Panc1 (cell line): Measurements from ENCODE around the gene ITGAV. TPM values are rescaled to one million over a fixed set of nuclear protein-coding genes. Genes with fewer than 3 reads are reported as not detected.

Experiments used
- ATAC-seq: fragments of 200-7000 bp; cut with Tn5 transposase; 2 replicates; pipeline ENCODE4 v1.9.1; 2020; ENCODE audit warnings: mild to moderate bottlenecking, moderate library complexity
- BruUV-seq: library from RNA; stranded (reverse); fragments of 400-500 nt; replicated peaks from 2 replicates; lab custom pipeline; 2021; lab: Mats Ljungman, UMichigan
- CTCF ChIA-PET: fragments of 300-600 bp; sonication (Branson Sonifier 250); formaldehyde crosslinking; loops from one replicate; lab custom pipeline; 2022; ENCODE audit warnings: antibody characterized with exemption; lab: Charles Lee
- POLR2A ChIA-PET: fragments of 300-600 bp; sonication (Branson Sonifier 250); formaldehyde crosslinking; loops from one replicate; lab custom pipeline; 2022; ENCODE audit warnings: antibody characterized with exemption; lab: Charles Lee
- DNase-seq: peaks from one replicate; pipeline ENCODE4 v3.0.0-alpha.2; 2010; ENCODE audit warnings: low read depth, low spot score
- H3K27ac ChIP-seq: 2 replicates; pipeline ENCODE4 v1.5.1; 2011; ENCODE audit warnings: mild to moderate bottlenecking, low read length, inconsistent platforms
- H3K27me3 ChIP-seq: fragments of 200-500 bp; sonication (Bioruptor generic); 2 replicates; pipeline ENCODE4 v1.6.0; 2014; ENCODE audit warnings: low read length, inconsistent platforms; ENCODE audit not compliant: control insufficient read depth, insufficient read depth
- H3K36me3 ChIP-seq: fragments of 200-500 bp; sonication (Bioruptor generic); 2 replicates; pipeline ENCODE4 v1.5.1; 2014; ENCODE audit warnings: inconsistent platforms, mild to moderate bottlenecking, low read length, moderate library complexity; ENCODE audit not compliant: control insufficient read depth, insufficient read depth
- H3K4me1 ChIP-seq: 2 replicates; pipeline ENCODE4 v1.5.1; 2011; ENCODE audit warnings: inconsistent platforms, mild to moderate bottlenecking, low read length, moderate library complexity; ENCODE audit not compliant: control insufficient read depth, insufficient read depth
- H3K4me3 ChIP-seq, 2 experiments: 2 replicates each; pipeline ENCODE4 v1.5.1; 2011 to 2012; ENCODE audit warnings: low read depth in 2 of 2, low read length in 2 of 2, mild to moderate bottlenecking in 2 of 2, inconsistent platforms in 1 of 2, moderate library complexity in 1 of 2
- H3K9me3 ChIP-seq: fragments of 200-500 bp; sonication (Bioruptor generic); 2 replicates; pipeline ENCODE4 v1.5.1; 2014; ENCODE audit warnings: low read depth, mild to moderate bottlenecking, inconsistent platforms, low read length, moderate library complexity; ENCODE audit not compliant: control insufficient read depth, insufficient read depth
- POLR2AphosphoS5 ChIP-seq: IDR thresholded peaks from 2 replicates; pipeline ENCODE4 v1.6.1; 2012; ENCODE audit warnings: mild to moderate bottlenecking, low read depth, low read length, moderate library complexity
- REST ChIP-seq, 2 experiments: IDR thresholded peaks; 2 replicates each; pipeline ENCODE4 v1.6.1; 2011 to 2012; ENCODE audit warnings: low read depth in 2 of 2, control low read depth in 1 of 2, low read length in 1 of 2, mild to moderate bottlenecking in 1 of 2, moderate library complexity in 1 of 2; ENCODE audit not compliant: insufficient read depth in 1 of 2
- SIN3A ChIP-seq: IDR thresholded peaks from 2 replicates; pipeline ENCODE4 v1.6.1; 2012; ENCODE audit warnings: low read depth, mild to moderate bottlenecking, low read length, moderate library complexity, borderline replicate concordance; ENCODE audit not compliant: insufficient read depth
- TCF7L2 ChIP-seq: IDR thresholded peaks from 2 replicates; pipeline ENCODE4 v1.6.1; 2011; ENCODE audit warnings: mild to moderate bottlenecking, low read depth, low read length, inconsistent platforms
- in situ Hi-C: cut with HindIII; loops from 2 replicates; pipeline ENCODE4 v1.10.0; 2016; ENCODE audit warnings: low sequenced_read_pairs, low pct_unique_long_range_greater_than_20kb
- intact Hi-C: fragments of 100-400 bp; cut with micrococcal nuclease; formaldehyde crosslinking; loops from one replicate; pipeline ENCODE4 v1.10.0; 2022; ENCODE audit not compliant: unreplicated experiment
- total RNA-seq: library from RNA; stranded (reverse); gene quantifications from one replicate; pipeline ENCODE4 v1.2.1, GENCODE V29; 2021; ENCODE audit not compliant: unreplicated experiment
- TF ChIP-seq, protein P1 (sequence below): fragments of 450-650 bp; IDR thresholded peaks from 2 replicates; pipeline ENCODE4 v1.5.1; 2017; ENCODE audit warnings: mild to moderate bottlenecking

Gene ITGAV
- total RNA-seq, 1 experiment from 2014 or later, result 218 TPM

DNA sequence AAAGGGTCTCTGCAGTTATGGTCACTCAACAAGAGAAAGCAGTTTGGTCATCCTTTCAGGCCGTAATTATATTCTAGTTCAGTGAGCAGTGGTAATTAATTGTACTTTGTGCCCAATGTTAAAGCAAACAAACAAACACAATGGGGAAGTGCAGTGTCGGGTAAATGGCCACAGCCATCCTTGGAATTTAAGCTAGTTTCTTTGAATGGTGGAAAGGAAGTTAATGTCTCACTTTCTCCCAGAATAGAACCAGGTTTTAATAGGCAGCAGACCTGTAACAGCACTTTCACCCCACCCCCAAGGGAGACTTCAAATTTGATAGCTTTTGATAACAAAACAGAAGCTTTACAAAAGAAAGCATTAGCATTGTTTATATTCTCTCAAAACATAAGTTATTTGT, 20.0 kb upstream of the ITGAV start:
- ATAC-seq (peak; percentile 76), DNase-seq (no peak)
- in situ Hi-C loops, result no loop called here
- intact Hi-C loops, result no loop called here
- TF ChIP-seq TCF7L2 (no peak), SIN3A (no peak), REST (IDR thresholded peaks at IDR 0.05; ENCODE audit: insufficient read depth in 1 of 2, low read depth in 2 of 2, low read length in 1 of 2) (no peak), POLR2AphosphoS5 (no peak)
- TF ChIP-seq, protein P1, sequence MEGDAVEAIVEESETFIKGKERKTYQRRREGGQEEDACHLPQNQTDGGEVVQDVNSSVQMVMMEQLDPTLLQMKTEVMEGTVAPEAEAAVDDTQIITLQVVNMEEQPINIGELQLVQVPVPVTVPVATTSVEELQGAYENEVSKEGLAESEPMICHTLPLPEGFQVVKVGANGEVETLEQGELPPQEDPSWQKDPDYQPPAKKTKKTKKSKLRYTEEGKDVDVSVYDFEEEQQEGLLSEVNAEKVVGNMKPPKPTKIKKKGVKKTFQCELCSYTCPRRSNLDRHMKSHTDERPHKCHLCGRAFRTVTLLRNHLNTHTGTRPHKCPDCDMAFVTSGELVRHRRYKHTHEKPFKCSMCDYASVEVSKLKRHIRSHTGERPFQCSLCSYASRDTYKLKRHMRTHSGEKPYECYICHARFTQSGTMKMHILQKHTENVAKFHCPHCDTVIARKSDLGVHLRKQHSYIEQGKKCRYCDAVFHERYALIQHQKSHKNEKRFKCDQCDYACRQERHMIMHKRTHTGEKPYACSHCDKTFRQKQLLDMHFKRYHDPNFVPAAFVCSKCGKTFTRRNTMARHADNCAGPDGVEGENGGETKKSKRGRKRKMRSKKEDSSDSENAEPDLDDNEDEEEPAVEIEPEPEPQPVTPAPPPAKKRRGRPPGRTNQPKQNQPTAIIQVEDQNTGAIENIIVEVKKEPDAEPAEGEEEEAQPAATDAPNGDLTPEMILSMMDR, result no peak
- H3K4me1 ChIP-seq, result peaks cover 25% of the 10 kb centered on the region
- peak overlapping the region in 1 of 2 experiments; percentile 19; a peak in 2 of 4 replicates for H3K4me3 ChIP-seq
- no peaks in the 10 kb centered on the region for H3K9me3 ChIP-seq
- ChIA-PET CTCF (interaction anchor here (1.1 kb wide), 1 partner anchor 15 kb away, joined by 3 read pairs; no protein-coding TSS in a partner anchor), POLR2A (no interaction called here)
- no peaks in the 10 kb centered on the region for H3K36me3 ChIP-seq
- no TSS peak for BruUV-seq
- no peaks in the 10 kb centered on the region for H3K27me3 ChIP-seq
- peak overlapping the region; percentile 83 for H3K27ac ChIP-seq

DNA sequence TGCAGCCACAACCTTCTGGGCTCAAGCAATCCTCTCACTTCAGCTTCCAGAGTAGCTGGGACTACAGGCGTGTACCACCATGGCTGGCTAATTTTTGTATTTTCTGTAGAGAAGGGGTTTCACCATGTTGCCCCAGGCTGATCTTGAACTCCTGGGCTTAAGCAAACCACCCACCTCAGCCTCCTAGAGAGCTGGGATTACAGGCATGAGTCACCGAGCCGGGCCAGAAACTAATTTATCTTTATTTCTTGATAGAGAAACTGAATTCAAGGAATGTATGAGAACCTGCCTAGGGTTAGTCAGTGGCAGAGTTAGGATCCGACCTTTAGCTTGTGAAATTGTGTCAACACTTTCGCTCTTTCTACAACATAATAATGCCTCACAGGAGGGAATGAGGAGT, 19.3 kb upstream of the ITGAV start:
- H3K4me1 ChIP-seq, result peaks cover 32% of the 10 kb centered on the region
- CTCF ChIA-PET, result no interaction called here
- POLR2A ChIA-PET, result no interaction called here

More for the DNA sequence above, 19.3 kb upstream of the ITGAV start:
- BruUV-seq, result no TSS peak
- in situ Hi-C loops (no loop called here), intact Hi-C loops (no loop called here)
- H3K27me3 ChIP-seq, result no peaks in the 10 kb centered on the region
- H3K27ac ChIP-seq, result peak overlapping the region; percentile 83
- TF ChIP-seq SIN3A (no peak), POLR2AphosphoS5 (no peak), REST (IDR thresholded peaks at IDR 0.05; ENCODE audit: insufficient read depth in 1 of 2, low read depth in 2 of 2, low read length in 1 of 2) (no peak), TCF7L2 (no peak)
- TF ChIP-seq, protein P1, result no peak
- DNase-seq (no peak), ATAC-seq (peak; percentile 76)
- H3K36me3 ChIP-seq, result no peaks in the 10 kb centered on the region
- H3K9me3 ChIP-seq, result no peaks in the 10 kb centered on the region
- peak overlapping the region in 1 of 2 experiments; percentile 24; a peak in 2 of 4 replicates for H3K4me3 ChIP-seq
